HCEC 1CT (cell line): ENCODE data around the gene ZC3H7B.
"Not testable (repeated sequence)": the region's sequence is repeated elsewhere in the genome, so short reads cannot be mapped to it uniquely, and the experiment has no call there.

Experiments
- DNase-seq: peaks from one replicate; pipeline ENCODE4 v3.0.0-alpha.2; 2017

ZC3H7B gene

DNA sequence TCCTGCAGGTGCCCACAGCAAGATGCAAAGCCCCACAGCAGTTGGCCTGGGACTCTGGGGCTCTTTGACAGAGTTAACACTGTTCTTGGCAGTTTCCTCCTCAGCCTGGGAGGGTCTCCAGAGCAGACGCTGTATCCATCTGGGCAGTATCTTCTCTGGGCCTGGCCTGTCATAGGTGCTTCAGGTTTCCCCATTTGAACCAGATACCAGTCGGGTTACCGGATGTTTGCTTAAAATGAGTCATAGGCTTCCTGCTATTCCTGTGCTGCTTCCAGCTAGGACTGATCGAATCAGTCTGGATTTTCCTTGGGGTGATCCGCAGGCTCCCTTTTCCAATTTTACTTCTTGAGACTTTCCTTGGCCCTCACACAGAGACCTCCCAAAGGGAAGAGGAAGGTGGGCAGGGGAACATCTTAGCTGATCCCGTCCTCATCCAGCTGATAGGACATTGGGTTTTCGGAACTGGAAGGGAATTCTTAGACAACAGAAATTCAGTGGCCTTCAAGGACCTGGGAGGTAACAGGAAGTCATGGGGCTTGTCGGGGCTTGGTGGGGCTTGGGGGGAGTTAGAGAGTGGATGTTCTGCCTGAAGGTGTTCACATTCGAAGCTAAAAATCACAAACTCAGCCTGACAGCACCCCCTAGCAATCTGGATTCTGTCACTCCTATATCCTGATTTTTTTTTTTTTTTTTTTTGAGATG, 12.9 kb upstream of the ZC3H7B start:
- DNase-seq, result peak; percentile 83

DNA sequence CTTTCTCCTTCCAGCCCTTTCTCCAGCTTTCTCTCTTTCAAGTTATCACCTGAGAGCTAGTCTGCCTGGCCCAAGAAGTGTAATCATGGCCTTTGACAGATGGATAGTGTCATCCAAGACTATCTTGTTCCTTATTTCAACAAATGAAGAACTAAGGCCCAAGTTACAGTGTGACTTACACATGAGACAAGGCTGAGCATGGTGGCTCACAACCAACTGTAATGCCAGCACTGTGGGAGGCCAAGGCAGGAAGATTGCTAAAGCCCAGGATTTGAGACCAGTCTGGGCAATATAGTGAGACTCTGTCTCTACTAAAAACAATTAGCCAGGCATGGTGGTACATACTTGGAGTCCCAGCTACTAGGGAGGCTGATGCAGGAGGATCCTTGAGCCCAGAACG, 11.7 kb upstream of the ZC3H7B start:
- DNase-seq, result no peak

DNA sequence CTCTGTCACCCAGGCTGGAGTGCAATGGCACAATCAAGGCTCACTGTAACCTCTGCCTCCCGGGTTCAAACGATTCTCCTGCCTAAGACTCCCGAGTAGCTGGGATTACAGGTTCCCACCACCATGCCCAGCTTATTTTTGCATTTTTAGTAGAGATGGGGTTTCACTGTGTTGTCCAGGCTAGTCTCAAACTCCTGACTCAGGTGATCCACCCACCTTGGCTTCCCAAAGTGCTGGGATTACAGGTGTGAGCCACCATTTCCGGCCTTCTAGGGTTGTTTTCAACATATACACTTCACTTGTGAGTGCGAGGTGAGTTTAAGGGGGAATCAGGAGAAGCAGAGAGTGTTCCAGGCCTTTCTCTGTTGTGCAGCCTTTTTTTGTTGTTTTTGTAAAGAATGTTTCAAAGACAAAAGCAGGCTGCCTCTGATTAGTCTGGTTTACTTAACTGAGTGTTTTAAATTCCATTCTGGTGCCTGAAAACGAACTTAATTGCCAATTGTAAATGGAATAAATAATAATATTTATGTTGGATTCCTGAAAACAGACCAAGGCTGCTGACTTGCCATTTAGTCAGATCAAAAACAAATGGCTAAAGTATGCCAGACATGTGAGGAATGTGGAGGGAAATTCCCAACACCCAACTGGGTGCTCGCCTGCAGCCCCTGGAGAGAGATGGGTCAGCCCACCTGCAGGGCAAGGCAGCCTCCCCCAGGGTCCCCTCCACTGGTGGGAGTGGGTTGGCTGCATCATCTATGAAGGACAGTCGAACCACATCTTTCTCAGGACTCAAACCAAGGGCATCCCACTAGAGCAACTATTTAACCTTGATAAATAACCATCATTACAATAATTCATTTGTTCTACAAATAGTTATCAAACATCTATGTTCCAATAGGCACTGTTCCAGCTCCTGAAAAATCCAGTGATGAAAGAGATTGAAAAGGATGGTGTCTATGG, 10.8 kb upstream of the ZC3H7B start:
- DNase-seq, result peak; percentile 90

DNA sequence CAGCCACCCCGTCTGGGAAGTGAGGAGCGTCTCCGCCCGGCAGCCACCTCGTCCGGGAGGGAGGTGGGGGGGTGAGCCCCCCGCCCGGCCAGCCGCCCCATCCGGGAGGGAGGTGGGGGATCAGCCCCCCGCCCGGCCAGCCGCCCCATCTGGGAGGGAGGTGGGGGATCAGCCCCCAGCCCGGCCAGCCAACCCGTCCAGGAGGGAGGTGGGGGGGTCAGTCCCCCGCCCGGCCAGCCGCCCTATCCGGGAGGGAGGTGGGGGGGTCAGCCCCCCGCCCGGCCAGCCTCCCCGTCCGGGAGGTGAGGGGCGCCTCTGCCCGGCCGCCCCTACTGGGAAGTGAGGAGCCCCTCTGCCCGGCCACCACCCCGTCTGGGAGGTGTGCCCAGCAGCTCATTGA, 6.5 kb upstream of the ZC3H7B start:
- DNase-seq, result not testable (repeated sequence)

DNA sequence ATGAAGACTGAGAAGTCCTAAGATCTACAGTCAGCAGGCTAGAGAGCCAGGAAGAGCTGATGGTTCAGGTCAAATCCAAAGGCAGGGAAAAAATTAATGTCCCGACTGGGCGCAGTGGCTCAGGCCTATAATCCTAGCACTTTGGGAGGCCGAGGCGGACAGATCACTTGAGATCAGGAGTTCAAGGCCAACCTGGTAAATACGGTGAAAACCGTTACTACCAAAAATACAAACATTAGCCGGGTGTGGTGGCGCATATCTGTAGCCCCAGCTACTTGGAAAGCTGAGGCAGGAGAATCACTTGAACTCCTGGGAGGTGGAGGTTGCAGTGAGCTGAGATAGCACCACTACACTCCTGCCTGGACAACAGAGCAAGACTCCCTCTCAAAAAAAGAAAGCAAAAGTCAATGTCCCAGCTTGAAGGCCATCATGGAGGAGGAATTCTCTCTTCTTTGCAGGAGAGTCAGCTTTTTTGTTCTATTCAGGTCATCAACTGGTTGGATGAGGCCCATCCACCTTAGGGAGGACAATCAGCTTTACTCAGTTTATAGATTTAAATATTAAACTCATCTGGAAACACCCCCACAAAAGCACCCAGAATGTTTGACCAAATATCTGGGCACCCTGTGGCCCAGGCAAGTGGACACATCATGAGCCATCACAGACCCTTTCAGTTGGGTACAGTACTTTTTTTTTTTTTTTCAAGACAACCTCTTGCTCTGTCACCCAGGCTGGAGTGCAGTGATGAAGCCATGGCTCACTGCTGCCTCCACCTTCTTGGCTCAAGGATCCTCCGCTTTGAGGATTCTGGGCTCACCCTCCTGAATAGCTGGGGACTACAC, 4.3 kb upstream of the ZC3H7B start:
- no peak for DNase-seq

DNA sequence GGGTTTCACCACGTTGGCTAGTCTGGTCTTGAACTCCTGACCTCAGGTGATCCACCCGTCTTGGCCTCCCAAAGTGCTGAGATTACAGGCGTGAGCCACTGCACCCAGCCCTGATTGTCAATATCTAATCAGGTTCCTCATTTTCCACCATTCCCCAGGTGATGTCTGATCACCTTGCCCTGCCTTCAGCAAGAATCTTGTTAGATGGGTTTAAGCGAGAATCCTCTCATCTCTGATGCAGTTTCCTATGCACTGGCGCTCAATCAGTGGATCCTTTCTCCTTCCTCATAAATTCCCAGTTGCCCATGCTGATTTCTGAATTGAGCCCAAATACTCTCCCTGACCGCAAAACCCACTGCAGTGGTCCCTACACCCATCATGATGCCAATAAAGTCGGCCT, 664 bp upstream of the ZC3H7B start:
- DNase-seq, result no peak

DNA sequence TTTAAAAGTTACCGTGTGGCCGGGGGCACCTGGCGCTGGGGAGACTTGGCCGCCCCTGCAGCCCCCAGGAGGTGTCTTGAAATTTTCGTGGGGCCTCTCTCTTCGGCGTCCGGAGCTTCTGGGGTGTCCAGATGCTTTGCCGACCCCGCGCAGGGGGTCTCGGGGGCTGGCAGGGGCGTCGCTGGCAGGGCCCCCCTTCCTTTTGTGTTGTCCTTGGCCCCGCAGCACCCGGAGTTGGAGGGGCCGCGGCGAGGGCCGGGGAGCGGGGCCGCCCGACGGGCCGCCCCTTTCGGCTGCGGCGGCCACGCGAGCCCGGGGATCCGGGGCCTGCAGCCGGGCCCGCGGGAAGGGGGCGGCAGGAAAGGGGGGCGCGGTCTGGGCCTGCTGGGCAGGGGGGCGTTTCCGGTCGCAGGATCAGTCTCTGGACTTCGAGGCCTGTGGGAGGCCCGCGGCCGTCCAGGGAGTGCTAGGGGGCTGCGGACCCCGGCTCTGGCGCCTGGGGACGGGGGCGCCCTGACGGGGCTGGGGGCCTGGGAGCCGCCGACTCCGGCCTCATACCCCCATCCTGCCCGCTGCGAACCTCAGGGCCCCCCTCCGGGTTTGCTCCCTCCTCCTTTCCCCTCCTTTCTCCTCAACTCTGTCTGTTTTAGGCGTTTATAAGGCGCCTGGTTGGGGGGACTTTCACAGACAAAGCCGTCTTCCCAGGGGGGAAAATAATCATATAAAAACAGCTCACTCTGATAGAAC, 869 bp downstream of the ZC3H7B start:
- DNase-seq, result no peak

DNA sequence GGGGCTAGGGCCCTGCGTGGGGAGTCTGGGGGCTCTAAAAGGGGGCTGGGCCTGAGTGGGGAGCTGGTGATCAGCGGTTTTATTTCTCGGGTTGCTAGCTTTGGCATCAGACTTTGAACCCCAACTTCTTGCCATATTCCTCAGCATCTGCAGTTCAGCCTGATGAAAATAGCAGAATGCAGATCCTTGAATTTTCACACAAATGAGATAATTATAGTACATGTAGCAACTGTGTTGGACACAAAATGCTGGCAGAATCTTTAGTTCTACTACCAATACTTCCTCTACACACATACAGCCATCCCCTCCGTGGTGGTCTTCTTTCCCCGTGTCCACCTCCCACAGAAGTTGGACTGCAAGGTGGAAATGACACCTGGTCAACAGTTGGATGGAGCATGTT, 1.5 kb downstream of the ZC3H7B start:
- no peak for DNase-seq

DNA sequence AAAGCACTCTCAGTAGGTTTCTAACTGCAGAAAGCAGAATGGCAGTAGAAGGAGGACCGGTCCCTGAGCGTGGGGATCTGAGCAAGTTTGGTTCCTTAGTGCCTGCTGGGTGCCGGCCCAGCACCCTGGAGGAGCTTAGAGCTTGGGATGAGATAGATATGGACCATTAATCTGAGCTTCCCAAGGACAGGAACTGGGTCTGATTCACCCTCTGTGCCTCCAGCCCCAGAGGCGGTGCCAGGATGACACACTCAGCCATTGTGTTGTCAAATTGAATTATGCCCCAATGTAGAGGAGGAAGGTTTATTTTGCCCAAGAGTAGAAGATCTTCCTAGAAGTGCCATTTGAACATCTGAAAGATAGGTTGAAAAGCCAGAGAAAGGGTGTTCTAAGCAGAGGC, 4.3 kb downstream of the ZC3H7B start:
- DNase-seq, result peak; percentile 73

DNA sequence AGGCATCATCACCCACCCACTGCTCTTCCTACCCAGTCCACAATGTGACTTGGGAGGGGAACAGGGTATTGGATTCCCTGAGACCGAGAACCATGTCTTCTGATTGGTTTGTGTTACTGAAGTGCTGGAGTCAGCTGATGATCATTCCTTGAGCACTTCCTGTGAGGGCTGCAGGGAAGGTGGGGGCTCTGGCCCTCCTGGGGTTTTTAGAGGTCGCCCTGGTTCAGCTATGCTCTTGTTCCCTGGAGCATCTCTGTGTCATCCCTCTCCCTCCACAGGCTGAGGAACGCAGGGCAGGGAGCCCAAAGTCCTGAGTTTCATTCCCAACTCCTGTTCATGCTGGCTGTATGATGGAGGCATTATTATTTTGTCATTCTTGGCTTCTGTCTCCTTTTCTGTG, 6.7 kb downstream of the ZC3H7B start:
- peak; percentile 21 for DNase-seq

DNA sequence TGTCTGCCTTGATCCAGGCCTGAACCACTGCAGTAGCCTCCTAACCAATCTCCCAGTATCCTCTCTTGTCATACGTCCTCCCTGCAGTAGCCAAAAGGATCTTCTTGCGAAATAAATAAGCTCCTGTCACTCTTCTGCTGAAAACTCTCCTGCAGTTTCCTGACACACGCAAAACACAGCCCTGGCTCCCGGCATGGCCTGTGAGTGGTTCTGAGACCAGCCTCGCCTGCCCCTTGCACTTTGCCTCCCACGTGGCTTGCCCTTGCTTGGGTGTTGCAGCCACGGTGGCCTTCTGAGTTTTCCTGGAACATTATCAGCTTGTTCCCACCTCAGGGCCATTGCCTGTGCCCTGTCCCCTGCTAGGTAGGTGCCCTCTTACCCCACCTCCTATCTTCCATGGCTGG, 7.2 kb downstream of the ZC3H7B start:
- DNase-seq, result no peak

DNA sequence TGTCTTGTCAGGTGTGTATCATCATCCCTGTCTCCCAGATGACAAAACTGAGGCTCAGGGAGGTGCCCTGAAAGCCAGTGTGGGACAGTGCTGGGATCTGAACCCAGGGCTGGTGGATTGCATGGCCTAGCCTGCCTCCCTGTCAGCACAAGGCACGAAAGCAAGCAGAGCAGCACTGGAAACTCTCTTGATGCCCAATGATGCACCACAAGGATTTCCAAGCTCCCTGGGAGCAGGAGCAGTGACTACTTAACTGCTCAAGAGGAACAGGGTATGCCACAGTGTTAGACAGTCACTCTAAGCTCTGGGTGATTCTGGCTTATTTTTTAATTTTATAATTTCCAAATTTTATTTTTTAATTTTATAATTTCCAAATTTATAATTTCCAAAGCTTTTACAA, 9.0 kb downstream of the ZC3H7B start:
- DNase-seq, result no peak

DNA sequence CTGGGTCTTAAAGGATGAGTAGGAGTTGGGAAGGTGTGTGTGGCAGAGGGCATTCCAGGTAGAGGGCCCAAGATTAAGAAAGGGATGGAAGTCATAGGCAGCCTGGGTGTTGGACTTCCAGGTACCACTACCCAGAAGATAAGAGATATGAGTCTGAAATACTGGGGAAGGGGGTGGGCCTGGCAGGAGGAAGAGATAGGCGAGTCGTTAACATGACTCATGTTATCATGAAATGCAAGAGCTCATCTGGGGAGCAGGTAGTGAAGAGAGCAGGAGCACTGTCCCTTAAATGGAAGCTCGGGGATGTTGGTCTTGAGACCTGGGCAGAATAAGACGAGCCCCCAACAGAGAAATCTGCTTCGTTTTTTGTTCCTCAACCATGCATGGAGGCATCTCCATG, 10.2 kb downstream of the ZC3H7B start:
- DNase-seq, result no peak

DNA sequence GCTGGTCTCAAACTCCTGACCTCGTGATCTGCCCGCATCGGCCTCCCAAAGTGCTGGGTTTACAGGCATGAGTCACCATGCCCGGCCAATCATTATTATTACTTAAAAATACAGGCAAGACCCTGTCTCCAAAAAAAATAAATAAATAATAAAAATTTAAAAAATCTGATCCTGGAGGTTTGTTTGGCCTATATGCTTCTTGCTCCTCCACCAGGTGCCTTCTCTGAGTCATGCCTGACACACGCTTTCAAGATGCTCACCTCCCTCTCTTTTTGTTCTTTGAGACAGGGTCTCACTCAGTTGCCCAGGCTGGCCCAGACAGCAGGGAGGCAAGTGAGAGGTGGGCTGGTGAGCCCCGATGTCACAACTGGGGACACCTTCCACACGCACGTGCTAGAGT, 13.5 kb downstream of the ZC3H7B start:
- no peak for DNase-seq

DNA sequence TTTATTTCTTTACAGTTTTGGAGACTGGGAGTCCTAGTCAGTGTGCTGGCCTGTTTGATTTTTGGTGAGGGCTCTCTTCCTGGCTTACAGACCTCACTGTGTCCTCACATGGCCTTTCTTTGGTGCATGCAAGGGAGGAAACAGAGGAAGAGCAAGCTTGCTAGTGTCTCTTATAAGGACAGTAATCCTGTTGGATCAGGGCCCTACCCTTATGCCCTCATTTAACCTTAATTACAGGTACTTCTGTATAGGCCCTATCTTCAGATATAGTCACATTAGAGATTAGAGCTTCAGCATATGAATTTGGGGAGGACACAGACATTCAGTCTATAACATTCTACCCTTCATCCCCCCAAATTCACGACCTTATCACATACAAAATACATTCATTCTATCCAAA, 14.3 kb downstream of the ZC3H7B start:
- DNase-seq, result no peak

DNA sequence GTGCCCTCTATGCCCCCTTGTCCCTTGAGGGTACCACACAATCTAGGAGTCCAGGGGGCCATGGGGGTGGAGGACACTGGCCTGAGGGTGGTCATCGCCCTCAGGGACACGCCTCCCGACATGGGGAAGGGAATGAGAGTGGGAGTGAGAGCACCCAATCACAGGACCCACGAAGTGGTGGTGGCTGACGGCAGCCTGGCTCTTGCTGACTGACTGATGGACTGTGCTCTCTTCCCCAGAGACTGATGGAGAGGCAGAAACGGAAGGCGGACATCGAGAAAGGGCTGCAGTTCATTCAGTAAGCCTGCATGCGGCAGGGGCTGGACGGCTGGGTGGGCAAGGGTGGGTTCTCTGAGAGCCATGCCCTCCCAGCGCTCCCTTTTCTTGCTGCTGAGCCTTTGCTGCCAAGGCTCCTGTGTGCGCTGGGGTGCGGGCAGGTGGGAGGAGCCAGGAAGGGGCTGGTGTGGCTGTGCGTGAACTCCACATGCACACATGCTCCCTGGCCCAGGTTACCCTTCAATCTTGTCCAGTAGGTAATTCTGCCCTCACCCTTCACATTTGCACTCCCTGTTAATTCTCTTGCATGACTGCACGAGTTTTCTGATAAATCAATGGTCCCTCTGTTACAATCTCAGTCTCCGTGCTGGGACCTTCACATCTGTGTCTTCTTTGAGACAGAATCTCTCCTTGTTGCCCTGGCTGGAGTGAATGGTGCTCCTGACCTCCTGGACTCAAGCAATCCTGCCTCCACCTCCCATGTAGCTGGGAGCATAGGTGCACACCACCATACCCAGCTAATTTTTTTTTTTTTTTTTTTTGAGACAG, 19.3 kb downstream of the ZC3H7B start:
- no peak for DNase-seq

DNA sequence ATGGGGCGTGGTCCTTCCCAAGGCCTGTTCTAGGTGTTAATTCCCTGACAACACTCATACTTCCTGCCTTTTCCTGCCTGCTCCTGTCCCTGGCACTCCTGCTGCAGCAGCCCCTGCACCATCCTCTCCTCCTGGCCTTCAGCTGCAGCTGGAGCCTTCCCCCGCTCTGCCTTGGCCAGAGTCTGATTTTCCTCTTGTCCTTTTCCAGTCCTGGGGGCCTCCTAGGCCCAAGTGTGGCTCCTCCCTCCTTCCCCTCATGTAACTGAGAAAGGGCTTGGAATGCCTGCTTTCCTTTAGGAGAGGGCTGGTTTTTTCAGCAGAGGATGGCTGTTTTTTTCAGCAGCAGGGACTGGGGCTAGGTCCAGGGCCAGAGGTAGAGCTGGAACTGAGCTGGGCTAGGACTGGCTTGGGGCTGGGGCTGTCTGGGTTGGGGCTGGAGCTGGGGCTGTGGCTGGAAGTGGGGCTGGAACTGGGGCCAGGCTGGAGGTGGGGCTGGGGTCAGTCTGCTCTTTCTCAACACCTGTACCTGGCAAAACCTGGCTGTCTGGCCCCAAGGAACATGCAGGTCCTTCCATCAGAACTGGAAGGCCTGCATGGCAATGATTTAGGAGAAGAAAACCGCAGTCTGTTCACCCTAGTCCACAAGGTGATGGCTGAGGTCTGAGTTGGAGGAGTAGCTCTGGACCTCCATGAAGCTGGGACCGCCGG, 23.6 kb downstream of the ZC3H7B start:
- DNase-seq, result no peak

DNA sequence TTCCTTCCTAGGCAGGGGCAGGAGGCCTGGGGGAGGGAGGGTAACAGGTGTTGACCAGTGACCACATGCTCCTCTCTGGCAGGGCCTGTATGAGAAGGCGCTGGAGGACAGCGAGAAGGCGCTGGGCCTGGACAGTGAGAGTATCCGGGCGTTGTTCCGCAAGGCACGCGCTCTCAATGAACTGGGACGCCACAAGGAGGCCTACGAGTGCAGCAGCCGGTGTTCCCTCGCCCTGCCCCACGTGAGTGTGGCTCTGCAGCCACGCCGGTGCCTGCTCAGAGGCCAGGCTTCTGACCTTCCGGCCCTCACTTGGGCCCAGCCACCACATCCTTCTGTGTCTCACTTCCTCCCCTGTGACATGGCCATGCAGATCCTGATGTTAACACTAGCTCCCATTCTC, 25.8 kb downstream of the ZC3H7B start:
- DNase-seq, result no peak

DNA sequence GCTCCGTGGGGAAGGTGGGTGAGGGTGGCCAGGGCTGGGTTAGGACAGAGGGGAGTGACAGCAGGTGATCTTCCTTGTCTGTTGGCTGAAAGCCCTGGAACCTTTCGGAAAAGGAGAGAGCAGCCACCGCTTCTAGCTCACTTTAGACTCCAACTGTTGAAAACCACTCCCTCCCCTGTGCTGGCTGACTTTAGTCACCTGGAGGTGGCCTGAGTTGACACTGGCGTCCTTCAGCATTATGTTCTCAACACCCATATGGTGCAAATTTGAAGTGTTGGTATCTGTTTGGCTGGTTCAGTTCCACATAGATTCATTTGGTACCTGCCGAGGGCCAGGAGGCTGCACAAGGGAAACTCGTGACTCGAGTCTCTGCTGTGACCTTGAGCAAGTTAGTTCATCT, 28.8 kb downstream of the ZC3H7B start:
- DNase-seq, result no peak

DNA sequence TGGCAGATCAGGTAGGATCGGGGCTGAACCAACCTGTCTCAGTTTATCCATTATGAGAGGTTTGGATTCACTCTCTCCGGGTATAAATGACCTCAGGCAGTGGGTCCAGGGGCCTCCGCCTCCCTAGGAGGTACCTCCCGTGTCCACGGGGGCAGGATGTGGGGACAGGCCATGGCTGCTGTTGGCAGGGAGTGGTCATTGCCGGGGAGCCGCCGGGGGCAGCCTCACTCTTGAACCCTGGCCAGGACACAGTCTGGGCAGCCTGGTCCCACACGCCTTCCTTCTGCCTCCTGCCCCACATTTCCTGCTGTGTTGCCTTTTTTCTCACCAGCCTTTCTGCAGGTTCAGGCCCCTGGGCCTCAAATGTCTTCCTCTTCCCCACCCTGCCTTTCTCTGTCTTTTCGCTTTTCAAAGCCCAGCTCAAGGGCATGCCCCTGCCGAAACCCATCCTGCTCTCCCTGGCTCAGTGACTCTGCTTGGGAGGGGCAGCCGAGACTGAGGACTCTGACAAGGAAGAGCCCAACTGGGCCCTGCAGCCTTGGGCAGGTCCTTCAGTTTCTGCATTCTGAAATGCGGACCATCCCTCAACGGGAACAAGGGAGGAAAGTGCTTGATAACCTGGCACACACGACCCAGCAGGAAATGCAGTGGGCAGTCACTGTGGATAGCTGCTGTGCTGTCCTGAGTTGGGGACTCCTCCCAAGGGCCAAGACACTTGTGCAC, 31.1 kb downstream of the ZC3H7B start:
- DNase-seq, result no peak
